Inflammatory macrophage treated with lipopolysaccharide for 4 hours (primary cell): ENCODE data around the gene USP12.
A peak's percentile ranks its signal among the peaks of the same experiment; 100 is the strongest.

Experiments
- DNase-seq: peaks from one replicate; pipeline ENCODE4 v3.0.0-alpha.2; 2020

USP12 gene

GRCh38 chr13:27027086-27027667 lies 144.4 kb downstream of the USP12 start:
- DNase-seq, result no peak

- no peak for DNase-seq
Observed at GRCh38 chr13:27026396-27026795, 145.2 kb downstream of the USP12 start.

GRCh38 chr13:27024776-27025492 lies 146.7 kb downstream of the USP12 start:
- no peak for DNase-seq

GRCh38 chr13:27024074-27024461 lies 147.5 kb downstream of the USP12 start:
- DNase-seq, result no peak

GRCh38 chr13:27023385-27024073 lies 148.1 kb downstream of the USP12 start:
- no peak for DNase-seq

- DNase-seq, result no peak
Observed at GRCh38 chr13:27022571-27023311, 148.9 kb downstream of the USP12 start.

- DNase-seq, result no peak
Observed at GRCh38 chr13:27020415-27020814, 151.2 kb downstream of the USP12 start.

GRCh38 chr13:27018882-27019281 lies 152.7 kb downstream of the USP12 start:
- DNase-seq, result no peak

GRCh38 chr13:27018344-27018861 lies 153.2 kb downstream of the USP12 start:
- peak; percentile 19 for DNase-seq

GRCh38 chr13:27016875-27017274 lies 154.7 kb downstream of the USP12 start:
- no peak for DNase-seq
